Measurements from ENCODE around the gene BHLHA9.

BHLHA9 gene

GRCh38 chr17:1251866-1252608 is 18.2 kb upstream of the BHLHA9 start:
- in situ Hi-C loops (cut with MboI; ENCODE audit: low sequenced_read_pairs): no loop called here

GRCh38 chr17:1255041-1255440 is 15.2 kb upstream of the BHLHA9 start:
- in situ Hi-C loops (cut with MboI; ENCODE audit: low sequenced_read_pairs): no loop called here

- in situ Hi-C loops (cut with MboI; ENCODE audit: low sequenced_read_pairs): no loop called here
Measured at GRCh38 chr17:1256699-1257098, 13.5 kb upstream of the BHLHA9 start.

- in situ Hi-C loops (cut with MboI; ENCODE audit: low sequenced_read_pairs): no loop called here
Measured at GRCh38 chr17:1260086-1260769, 10.0 kb upstream of the BHLHA9 start.

- in situ Hi-C loops (cut with MboI; ENCODE audit: low sequenced_read_pairs): no loop called here
Measured at GRCh38 chr17:1260770-1261161, 9.5 kb upstream of the BHLHA9 start.

- in situ Hi-C loops (cut with MboI; ENCODE audit: low sequenced_read_pairs): no loop called here
Measured at GRCh38 chr17:1264196-1264595, 6.0 kb upstream of the BHLHA9 start.

GRCh38 chr17:1267471-1267943 is 2.7 kb upstream of the BHLHA9 start:
- in situ Hi-C loops (cut with MboI; ENCODE audit: low sequenced_read_pairs): no loop called here

- in situ Hi-C loops (cut with MboI; ENCODE audit: low sequenced_read_pairs): no loop called here
Measured at GRCh38 chr17:1271030-1271423, 783 bp downstream of the BHLHA9 start.

GRCh38 chr17:1271441-1271840 is 1.2 kb downstream of the BHLHA9 start:
- in situ Hi-C loops (cut with MboI; ENCODE audit: low sequenced_read_pairs): no loop called here

- in situ Hi-C loops (cut with MboI; ENCODE audit: low sequenced_read_pairs): no loop called here
Measured at GRCh38 chr17:1272701-1273100, 2.5 kb downstream of the BHLHA9 start.

GRCh38 chr17:1273492-1274244 is 3.4 kb downstream of the BHLHA9 start:
- in situ Hi-C loops (cut with MboI; ENCODE audit: low sequenced_read_pairs): no loop called here

- in situ Hi-C loops (cut with MboI; ENCODE audit: low sequenced_read_pairs): no loop called here
Measured at GRCh38 chr17:1274245-1274608, 4.0 kb downstream of the BHLHA9 start.

GRCh38 chr17:1275205-1275961 is 5.1 kb downstream of the BHLHA9 start:
- in situ Hi-C loops (cut with MboI; ENCODE audit: low sequenced_read_pairs): no loop called here

- in situ Hi-C loops (cut with MboI; ENCODE audit: low sequenced_read_pairs): no loop called here
Measured at GRCh38 chr17:1275962-1276736, 5.9 kb downstream of the BHLHA9 start.

- in situ Hi-C loops (cut with MboI; ENCODE audit: low sequenced_read_pairs): no loop called here
Measured at GRCh38 chr17:1280652-1281051, 10.4 kb downstream of the BHLHA9 start.

- in situ Hi-C loops (cut with MboI; ENCODE audit: low sequenced_read_pairs): no loop called here
Measured at GRCh38 chr17:1286379-1287106, 16.3 kb downstream of the BHLHA9 start.

- in situ Hi-C loops (cut with MboI; ENCODE audit: low sequenced_read_pairs): no loop called here
Measured at GRCh38 chr17:1289695-1290094, 19.5 kb downstream of the BHLHA9 start.

- in situ Hi-C loops (cut with MboI; ENCODE audit: low sequenced_read_pairs): no loop called here
Measured at GRCh38 chr17:1290676-1291075, 20.4 kb downstream of the BHLHA9 start.

GRCh38 chr17:1294157-1294717 is 24.0 kb downstream of the BHLHA9 start:
- in situ Hi-C loops (cut with MboI; ENCODE audit: low sequenced_read_pairs): no loop called here

Data from HL-60/S4 (cell line).